Hematopoietic multipotent progenitor cell treated with erythropoietin and hydrocortisone succinate and interleukin-3 and kit ligand, for 15 days (in vitro differentiated cells): ENCODE results near the gene PI4KA.
"Not testable (repeated sequence)": the region's sequence is repeated elsewhere in the genome, so short reads cannot be mapped to it uniquely, and the experiment has no call there.

ENCODE experiments used
- DNase-seq: peaks from one replicate; pipeline ENCODE4 v3.0.0-alpha.2; 2015; ENCODE audit warnings: low spot score

The PI4KA gene

GRCh38 chr22:20721409-20722218, 137.0 kb downstream of the PI4KA start:
- DNase-seq: no peak

GRCh38 chr22:20720692-20721408, 137.8 kb downstream of the PI4KA start:
- no peak for DNase-seq

- DNase-seq: not testable (repeated sequence)
These were observed 139.9 kb downstream of the PI4KA start for GRCh38 chr22:20718727-20719126.

GRCh38 chr22:20717981-20718380, 140.6 kb downstream of the PI4KA start:
- DNase-seq: not testable (repeated sequence)

GRCh38 chr22:20717213-20717866, 141.3 kb downstream of the PI4KA start:
- not testable (repeated sequence) for DNase-seq

GRCh38 chr22:20713116-20713515, 145.5 kb downstream of the PI4KA start:
- not testable (repeated sequence) for DNase-seq

- not testable (repeated sequence) for DNase-seq
These were observed 148.6 kb downstream of the PI4KA start for GRCh38 chr22:20709966-20710365.

GRCh38 chr22:20707549-20708118, 151.0 kb downstream of the PI4KA start:
- not testable (repeated sequence) for DNase-seq

- not testable (repeated sequence) for DNase-seq
These were observed 154.6 kb downstream of the PI4KA start for GRCh38 chr22:20703816-20704609.

GRCh38 chr22:20703414-20703806, 155.2 kb downstream of the PI4KA start:
- DNase-seq: not testable (repeated sequence)

GRCh38 chr22:20702546-20703413, 155.8 kb downstream of the PI4KA start:
- peak; percentile 91 for DNase-seq

GRCh38 chr22:20702175-20702545, 156.5 kb downstream of the PI4KA start:
- not testable (repeated sequence) for DNase-seq

- not testable (repeated sequence) for DNase-seq
These were observed 156.9 kb downstream of the PI4KA start for GRCh38 chr22:20701680-20702136.

- not testable (repeated sequence) for DNase-seq
These were observed 158.3 kb downstream of the PI4KA start for GRCh38 chr22:20700347-20700746.

- DNase-seq: not testable (repeated sequence)
These were observed 158.8 kb downstream of the PI4KA start for GRCh38 chr22:20699856-20700255.

GRCh38 chr22:20697481-20698113, 161.0 kb downstream of the PI4KA start:
- DNase-seq: peak; percentile 51

GRCh38 chr22:20696056-20696455, 162.6 kb downstream of the PI4KA start:
- DNase-seq: not testable (repeated sequence)

- not testable (repeated sequence) for DNase-seq
These were observed 163.4 kb downstream of the PI4KA start for GRCh38 chr22:20695205-20695604.

GRCh38 chr22:20694256-20694655, 164.4 kb downstream of the PI4KA start:
- DNase-seq: not testable (repeated sequence)

GRCh38 chr22:20692926-20693325, 165.7 kb downstream of the PI4KA start:
- not testable (repeated sequence) for DNase-seq
